NCI-H146 treated with DMSO at 0.1 percent for 48 hours (cell line): ENCODE measurements around the gene ZNF3.

ENCODE experiments used
- DNase-seq: peaks from one replicate; lab custom pipeline; 2025; ENCODE audit not compliant: unreplicated experiment; lab: John Stamatoyannopoulos, UW

Gene ZNF3

DNA sequence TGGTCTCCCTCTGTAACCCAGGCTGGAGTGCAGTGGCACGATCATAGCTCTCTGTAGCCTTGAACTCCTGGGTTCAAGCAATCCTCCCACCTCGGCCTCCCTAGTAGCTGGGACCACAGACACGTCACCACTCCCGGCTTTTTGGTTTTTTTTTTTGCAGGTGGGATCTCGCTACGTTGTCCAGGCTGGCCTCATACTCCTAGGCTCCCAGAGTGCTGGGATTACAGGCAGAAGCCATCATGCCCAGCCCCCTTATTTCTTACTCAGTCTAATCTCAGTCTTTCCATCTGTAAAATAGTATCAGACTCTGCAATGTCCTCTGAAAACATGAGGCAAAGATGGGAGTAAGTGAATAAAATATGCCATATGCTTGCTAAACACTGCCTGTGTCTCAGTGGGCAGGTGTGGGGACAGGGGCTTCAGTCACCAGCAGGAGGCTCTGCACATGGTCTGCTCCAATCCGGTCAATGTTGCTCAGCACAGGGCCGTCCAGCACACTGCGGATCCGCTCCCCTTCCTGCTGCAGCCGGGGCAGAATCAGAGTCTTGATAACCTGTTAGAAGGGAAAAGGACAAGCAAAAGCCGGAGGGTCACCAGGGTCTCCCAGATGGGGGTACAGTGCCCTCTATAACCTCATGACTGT, 28.1 kb upstream of the ZNF3 start:
- DNase-seq: no peak

DNA sequence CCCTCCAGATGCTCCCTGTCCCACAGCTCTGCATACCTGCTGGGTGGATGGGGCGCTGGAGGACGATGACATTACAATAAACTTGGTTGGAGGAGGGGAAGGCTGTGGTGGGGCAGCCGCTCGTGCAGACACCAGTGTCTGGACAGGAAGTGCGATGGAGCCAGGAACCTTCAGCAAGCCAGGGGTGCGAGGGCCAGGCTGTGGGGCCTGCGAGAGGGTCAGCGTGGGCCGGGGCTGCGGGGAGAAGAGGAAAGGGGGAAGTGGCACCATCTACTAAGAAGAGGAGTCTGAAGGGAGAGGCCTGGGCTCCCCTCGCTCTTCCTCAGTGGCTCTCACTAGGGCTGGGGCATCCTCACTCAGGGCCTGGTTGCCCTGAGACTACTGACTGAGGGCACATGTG, 26.4 kb upstream of the ZNF3 start:
- DNase-seq: no peak

DNA sequence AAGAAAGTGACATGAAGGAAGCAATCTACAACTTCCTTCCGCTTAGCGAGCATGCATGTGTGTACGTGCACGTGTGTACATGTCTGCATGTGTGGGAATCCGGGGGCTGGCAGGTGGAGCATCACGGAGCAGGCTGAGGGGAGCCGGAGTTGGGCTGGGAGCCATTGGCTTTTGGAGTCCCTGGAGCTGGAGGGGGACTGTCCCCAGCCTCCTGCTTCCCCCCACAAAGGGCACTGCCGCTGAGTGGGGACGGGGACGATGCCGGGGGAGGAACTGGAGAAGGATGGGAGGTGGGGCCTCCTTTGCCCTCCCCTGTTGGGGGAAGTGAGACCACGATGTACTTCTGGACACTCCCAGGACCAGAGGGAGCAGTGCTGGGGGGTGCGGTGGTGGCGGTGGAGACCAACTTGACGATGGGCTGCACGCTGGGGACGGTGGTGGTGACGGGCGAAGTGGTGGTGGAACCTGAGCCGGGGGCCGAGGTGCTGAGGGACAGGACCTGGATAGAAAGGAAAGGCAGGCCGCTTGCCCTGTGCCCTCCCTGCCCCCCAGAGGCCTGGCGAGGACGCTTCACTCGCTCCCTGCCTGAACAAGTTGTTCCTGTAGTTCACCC, 25.7 kb upstream of the ZNF3 start:
- DNase-seq: no peak

DNA sequence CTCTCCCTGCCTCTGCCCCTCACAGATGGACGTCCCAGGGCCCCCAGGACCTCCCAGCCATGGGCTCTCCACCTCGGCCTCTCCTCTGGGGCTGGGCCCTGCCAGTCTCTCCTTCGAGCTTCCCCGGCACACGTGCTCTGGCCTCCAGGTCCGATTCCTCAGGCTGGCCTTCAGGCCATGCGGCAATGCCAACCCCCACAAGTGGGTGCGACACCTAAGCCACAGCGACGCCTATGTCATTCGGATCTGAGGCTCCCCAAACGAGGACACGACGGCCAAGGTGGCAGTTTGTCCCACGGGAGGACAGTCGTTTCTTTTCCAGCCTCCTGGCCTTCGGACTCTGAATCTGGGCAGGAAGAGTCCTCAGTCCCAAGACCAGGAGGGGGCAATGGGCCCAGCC, 25.1 kb upstream of the ZNF3 start:
- no peak for DNase-seq

DNA sequence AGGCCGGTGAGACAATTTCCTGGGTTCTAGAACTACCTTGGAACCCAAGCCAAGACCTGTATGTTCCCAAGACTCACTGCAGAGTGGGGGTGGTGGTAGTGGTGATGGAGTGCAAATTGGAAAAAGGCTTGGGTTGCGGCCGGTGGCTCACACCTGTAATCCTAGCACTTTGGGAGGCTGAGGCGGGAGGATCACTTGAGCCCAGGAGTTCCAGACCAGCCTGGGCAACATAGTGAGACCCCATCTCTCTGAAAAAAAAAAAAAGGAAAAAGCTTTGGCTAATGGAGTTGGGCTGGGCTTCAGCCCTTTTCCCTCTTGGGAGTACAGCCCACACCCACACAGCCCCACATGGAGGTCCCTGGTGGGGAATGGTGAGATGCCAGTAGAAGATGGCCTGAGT, 24.0 kb upstream of the ZNF3 start:
- DNase-seq: no peak

DNA sequence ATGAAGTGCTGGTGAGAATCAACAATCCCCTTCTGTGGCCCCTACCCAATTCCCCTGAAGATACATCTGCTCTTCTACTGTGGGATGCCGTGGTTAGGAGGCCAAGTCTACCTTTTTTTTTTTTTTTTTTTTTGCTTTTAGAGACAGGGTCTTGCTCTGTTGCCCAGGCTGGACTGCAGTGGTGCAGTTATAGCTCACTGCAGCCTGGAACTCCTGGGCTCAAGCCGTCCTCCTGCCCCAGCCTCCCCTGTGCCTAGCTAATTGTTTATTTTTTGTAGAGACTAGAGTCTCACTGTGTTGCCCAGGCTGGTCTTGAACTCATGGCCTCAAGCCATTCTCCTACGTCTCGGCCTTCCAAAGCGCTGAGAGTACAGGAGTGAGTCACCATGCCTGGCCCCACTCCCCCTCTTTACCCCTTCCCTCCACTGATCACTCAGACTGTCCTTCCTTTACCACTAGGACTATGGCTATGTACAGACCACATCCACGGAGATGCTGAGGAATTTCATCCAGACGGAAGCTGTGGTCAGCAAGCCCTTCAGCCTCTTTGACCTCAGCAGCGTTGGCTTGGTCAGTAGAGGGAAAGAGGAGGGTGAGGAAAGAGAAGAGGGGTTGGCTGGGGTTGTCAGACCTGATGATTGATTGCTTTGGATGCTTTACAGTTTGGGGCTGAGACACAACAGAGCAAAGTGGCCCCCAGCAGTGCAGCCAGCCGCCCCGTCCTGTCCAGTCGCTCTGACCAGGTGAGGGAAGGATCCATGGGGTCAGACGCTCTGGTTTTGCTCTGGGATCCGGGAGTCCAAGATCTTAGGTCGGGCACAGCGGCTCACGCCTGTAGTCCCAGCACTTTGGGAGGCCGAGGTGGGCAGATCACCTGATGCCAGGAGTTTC, 21.7 kb upstream of the ZNF3 start:
- no peak for DNase-seq

DNA sequence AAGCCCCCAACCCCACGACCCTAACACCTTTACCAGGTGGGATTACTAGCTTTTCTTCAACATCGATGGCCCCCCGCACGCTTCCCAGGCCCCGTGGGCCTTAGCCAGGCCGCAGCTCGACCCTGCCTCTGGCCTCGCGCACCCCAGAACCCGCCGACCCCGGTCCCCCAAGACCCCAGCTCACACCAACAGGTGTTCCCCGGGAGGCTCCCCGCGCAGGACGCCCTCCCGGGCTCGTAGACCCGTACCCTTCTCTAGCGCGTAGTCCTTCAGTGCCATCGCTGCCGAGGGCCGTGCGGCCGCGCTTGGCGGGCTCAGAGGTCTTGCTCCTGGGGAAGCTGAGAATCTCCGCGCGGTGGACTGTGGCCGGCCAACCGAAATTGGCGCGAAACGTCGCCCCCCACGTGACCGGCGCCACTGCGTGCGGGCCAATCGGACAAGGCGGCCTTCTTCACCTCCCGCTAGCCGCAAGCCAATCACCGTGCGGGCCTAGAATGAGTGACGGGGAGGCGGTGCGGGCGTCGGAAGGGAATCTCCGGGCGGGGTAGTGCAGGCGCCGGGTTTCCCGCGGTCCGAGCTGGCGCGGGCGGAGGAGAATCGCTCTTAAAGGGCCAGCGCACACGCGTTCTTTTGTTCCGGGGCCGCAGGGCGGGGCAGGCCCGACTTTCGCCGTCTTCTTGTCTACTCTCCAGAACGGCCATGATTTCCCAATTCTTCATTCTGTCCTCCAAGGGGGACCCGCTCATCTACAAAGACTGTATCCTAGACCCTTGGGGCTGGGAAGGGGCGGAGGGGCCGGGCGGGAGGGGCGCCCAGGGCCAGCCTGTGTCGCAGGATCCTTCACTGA, 19.7 kb upstream of the ZNF3 start, which contains the start of the genes AP4M1 and MCM7:
Gene AP4M1 (plus strand): TSS at position 628 of the 847 bp plus-strand sequence. CDS start 72 bp downstream, at position 700.
Gene MCM7 (minus strand): TSS at position 382 of the 847 bp plus-strand sequence. CDS start 103 bp downstream, at position 279.
- peak; percentile 96 for DNase-seq

DNA sequence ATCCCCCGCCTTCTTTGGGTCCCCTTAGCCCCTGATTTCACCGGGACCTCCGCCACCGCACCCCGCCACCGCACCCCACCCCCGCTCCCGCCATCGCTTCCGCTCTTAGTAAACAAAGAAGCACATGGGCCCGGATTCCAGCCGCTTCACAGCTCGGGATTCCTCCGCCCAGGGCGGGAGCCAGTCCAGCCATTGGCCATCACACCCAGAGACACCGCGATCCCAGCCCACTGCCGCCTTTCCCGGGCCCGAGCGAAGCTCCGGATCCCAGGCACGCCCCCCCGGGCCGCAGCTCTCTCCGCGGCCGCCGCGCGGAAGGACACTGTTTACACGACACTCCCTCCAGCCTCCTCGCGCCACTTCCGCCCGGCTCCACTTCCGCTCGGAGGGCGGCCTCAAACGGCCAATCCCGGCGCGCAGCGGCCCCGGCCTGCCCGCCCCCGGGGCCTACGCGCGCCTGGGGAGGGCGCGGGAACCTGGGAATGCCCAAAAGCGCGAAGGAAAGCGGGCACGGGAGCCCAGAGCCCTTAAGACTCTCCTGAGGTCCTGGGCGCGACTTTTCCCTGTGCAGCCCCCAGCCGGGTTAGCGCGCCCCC, 19.0 kb upstream of the ZNF3 start:
- DNase-seq: peak; percentile 86

DNA sequence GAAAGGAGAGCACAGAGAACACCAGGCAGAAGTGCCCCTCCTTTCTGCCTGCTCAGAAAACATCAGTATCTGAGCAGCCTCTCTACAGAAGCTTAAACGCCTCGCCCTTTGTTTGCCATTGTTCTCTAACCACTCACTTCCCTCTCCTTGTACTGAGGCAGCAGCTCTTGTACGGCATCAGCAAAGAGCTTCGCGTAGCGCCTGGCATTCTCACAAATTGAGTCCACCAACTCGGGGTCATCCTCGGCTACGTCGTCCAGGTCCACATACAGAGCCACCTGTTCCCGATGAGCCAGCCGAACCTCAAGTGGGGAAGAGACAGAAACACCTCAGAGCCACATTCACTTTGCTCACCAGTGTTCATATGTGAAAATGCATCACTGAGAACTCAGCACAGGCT, 17.9 kb upstream of the ZNF3 start:
- no peak for DNase-seq

DNA sequence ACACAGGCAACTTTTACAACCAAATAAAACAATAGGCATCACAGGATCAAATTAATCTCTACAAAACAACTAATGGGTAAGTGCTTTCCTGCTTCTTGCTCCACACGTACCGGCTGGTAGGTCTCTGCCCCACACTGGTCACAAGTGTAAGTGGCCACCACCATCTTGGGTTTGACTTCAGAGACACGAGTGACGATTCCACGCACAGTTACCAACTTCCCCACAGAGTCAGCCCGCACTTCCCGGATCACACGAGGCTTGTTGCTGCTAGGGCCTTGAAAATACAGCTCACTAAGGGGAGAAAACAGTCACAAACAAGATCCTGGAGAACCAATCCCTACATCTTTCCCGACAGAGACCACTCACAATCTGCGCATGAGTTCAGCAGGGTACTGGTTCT, 17.4 kb upstream of the ZNF3 start:
- DNase-seq: no peak

DNA sequence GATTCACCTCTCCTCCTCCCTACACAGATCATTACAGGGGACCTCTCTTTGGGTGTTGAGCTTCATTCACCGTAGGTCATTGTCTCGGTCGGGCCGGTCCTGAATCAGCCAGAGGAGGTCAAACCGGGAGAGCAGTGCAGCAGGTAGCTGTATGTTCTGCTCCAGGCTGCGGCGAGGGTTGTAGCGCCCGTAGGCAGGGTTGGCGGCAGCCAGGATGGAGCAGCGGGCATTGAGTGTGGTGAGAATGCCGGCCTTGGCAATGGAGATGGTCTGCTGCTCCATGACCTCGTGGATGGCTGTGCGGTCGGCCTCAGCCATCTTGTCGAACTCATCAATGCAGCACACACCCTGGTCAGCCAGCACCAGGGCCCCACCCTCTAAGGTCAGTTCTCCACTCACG, 14.2 kb upstream of the ZNF3 start:
- DNase-seq: no peak

DNA sequence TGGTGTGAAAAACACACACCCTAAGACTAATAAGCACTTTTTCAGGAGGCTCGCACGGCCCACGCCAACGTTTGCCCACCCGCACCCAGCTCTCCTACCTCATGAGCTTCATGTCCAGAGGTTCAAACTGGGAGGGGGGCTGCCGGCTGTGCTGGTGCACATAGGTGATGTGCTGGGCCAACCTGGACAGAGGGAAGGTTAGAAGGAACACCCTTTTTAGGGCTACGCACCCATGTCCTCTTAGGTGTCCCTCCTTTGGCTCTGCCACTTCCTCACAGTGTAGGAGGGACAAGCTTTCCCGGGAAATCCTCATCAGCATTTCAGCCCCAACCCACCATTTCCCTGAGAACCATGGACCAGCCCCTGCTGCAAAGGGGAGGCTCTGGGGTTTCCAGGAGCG, 13.8 kb upstream of the ZNF3 start:
- DNase-seq: no peak

DNA sequence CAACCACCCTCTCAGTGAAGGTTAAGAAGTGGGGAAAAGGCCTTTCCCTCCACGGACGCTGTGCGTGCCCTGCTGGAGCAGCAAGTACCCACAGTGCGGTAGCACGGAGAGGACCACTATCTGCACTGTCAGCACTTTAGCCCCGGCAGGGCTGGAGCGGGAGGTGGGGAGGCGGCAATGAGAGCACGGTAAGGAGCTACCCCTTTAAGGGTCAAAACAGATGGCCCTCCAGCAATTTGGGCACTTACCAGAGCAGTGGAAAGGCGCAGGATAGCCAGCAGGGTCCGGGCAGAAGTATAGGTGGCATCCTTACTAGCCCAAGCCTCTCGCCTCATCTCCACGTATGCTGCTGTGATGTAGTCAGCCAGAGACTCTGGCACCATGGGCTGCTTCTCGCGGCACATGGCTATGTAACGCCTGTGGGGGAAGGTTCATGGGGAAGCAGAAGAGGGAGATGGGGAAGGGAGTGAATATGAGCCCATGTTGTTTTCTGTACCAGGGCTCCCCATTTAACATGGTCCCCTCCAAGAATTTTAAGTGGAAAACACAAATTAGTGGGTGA, 12.5 kb upstream of the ZNF3 start:
- DNase-seq: no peak

DNA sequence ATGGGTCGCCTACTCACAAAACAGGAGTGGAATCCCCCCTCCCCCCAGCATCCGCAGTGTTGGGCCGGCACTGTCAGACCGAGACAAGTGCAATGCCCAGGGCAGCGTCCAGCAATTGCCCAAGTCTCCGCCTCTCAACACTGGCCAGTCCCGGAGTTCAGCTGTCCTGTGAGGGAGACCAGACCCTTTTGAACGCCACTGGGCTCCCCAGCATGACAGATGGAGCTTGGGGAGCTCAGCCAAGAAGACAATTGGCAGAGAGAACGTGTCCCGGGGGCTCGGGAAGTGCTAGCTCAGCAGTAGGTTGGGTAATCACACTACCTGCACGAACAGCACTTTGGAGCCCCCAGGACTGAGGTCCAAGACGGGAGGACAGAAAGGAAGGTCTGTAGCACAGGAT, 12.0 kb upstream of the ZNF3 start:
- no peak for DNase-seq

DNA sequence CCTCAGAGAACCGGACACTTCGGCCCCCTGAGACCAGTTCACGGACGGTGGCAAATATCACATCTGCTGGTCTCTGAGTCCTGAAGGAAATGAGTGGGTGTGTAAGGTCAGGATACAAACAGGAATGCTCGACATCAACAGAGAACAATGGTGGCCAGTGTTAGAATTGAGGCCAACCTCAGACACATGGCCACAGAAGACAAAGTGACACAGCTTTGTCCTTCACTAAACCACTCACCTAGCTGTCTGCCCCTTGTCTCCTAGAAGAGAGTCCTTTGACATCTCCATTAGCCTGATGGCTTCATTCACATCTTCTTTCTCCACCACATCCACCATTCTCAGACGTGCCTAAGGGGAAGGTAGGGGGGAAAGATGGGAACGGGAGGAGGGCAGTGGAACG, 11.5 kb upstream of the ZNF3 start:
- no peak for DNase-seq

DNA sequence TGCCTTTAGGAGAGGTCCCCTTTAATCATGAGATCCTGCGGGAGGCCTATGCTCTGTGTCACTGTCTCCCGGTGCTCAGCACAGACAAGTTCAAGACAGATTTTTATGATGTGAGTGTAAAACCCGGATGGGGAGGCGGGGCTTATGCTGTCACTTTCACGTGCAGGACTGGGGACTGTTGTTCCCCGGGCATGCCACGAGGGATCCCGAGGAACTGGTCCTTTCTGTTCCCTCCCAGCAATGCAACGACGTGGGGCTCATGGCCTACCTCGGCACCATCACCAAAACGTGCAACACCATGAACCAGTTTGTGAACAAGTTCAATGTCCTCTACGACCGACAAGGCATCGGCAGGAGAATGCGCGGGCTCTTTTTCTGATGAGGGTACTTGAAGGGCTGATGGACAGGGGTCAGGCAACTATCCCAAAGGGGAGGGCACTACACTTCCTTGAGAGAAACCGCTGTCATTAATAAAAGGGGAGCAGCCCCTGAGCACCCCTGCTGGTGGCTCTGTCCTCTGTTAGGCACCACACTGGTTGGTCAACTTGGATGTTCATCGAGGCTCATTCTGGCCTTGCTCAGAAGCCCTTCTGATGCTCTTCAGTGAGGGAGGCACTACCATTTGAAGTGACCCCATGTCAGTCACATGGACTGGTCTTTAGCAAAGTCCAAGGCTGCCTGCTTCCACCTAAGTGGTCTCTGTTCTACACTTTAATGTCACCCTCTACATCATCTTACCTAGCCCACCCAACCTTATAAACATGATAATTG, 10.1 kb upstream of the ZNF3 start:
- DNase-seq: no peak

DNA sequence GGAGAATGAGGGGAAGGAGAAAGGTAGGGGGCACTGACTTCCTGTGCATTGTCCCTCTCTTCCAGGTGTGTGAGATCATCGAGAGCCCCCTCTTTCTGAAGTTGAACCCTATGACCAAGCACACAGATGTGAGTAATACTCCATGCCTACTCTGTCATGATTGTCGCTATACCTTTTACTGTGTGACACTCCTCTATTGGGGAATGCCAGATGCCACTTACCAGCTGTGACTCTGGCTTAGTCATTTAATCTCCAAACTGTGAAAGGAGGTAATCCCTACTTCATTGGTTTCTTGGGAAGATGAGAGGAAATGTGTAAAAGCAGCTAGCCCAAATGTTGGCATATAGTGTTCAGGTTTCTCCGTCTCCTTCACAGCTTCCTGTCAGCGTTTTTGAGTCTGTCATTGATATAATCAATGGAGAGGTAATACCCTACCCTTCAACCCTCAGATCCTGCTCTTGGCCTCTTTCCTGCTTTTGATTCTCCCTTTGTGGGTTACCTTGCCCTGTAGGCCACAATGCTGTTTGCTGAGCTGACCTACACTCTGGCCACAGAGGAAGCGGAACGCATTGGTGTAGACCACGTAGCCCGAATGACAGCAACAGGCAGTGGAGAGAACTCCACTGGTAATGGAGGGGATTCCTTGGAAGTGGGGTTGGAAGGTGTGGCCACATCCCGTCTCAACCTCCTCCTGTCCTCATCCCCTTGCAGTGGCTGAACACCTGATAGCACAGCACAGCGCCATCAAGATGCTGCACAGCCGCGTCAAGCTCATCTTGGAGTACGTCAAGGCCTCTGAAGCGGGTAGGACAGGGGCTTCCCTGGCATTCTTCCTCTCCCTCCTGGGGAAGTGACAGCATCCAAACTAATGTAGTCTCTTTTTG, 9.2 kb upstream of the ZNF3 start:
- DNase-seq: no peak

DNA sequence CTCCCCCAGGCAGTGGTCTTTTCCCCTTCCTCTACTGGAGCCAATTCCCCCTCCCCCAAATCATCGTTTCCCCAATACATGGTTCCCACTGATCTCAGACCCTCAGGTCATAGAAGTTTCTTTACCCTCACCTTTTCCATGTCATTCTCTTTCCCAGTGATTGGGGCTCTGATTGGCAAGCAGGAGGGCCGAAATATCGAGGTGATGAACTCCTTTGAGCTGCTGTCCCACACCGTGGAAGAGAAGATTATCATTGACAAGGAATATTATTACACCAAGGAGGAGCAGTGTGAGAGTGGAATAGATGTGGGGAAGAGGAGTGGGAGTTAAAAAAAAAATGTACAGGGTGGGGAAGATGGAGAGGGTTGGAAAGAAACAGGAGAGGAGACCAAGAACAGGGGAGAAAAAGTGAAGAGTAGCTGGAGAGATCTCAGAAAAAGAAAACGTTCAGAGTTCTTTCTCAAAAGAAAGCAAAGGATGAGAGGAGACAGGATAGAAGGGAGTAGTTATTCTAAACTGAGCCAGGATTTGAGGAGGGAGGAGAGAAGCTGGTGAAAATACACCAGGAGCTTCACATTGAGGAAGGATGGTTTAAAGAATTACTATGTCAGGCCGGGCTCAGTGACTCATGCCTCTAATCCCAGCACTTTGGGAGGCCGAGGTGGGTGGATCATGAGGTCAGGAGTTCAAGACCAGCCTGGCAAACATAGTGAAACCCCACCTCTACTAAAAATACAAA, 8.1 kb upstream of the ZNF3 start:
- DNase-seq: no peak
